Measurements from ENCODE around the gene YWHAE. TPM values are rescaled to one million over a fixed set of nuclear protein-coding genes. Genes with fewer than 3 reads are reported as not detected.
"Not testable (repeated sequence)": the region's sequence is repeated elsewhere in the genome, so short reads cannot be mapped to it uniquely, and the experiment has no call there.

YWHAE gene
- total RNA-seq, 2 experiments from 2014 or later = 564 to 609 TPM

- ChIA-PET CTCF (no interaction called here), POLR2A (no interaction called here)
These were observed 87.7 kb downstream of the YWHAE start for GRCh38 chr17:1312261-1312870.

- CTCF ChIA-PET, POLR2A ChIA-PET: not testable (repeated sequence)
These were observed 92.2 kb downstream of the YWHAE start for GRCh38 chr17:1307829-1308228.

DNA sequence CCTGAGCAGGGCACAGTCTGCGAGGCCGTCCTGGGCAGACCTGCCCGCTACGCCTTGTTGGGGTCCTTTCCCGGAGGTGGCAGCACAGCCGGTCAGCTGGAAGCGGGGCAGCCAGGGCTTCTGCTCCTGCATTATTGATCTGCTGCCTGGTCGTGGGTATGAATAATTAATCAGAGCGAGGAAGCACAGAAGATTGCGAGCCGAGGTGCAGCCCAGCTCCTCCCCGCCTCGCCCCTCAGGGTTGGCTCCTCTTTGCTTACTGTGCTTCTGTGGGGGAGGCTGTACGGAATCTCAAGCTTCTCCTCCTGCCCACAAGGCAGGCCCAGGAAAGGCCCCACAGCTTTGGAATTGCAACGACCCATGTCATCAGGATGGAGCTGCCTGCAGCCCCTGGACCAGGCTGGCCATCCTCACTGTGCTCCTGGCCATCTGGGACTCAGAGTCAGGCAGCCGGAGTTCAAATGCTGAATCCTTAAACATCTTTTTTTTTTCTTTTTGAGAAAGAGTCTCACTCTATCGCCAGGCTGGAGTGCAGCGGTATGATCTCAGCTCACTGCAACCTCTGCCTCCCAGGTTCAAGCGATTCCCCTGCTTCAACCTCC, 95.0 kb downstream of the YWHAE start:
- CTCF ChIA-PET = interaction anchor here (0.5 kb wide), 1 partner anchor 207 kb away, joined by 4 read pairs; no protein-coding TSS in a partner anchor
- POLR2A ChIA-PET = no interaction called here

DNA sequence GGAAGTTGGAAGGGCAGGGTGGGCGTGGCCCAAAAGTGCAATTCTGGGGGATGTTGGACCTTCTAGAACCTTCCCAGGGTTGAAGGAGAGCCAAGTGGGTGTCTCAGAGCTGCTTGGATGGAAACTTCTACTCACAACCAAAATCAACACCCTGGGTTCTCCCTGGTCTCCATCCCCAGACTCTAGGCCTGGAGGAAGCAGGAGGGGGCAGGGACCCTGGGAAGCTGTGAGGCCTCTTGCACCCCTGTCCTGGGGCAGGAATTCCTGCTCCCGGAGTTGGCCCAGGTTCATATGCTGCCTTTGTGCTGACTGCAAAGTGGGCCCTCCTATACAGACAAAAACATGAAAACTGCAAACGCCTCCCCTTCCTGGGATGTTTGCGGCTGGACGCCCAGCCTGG, 95.5 kb downstream of the YWHAE start:
- ChIA-PET POLR2A (no interaction called here), CTCF (interaction anchor here (0.5 kb wide), 1 partner anchor 207 kb away, joined by 4 read pairs; no protein-coding TSS in a partner anchor)

GRCh38 chr17:1302761-1303160, 97.3 kb downstream of the YWHAE start:
- POLR2A ChIA-PET = no interaction called here

GRCh38 chr17:1301546-1301945, 98.5 kb downstream of the YWHAE start:
- POLR2A ChIA-PET = no interaction called here
- CTCF ChIA-PET = no interaction called here

More at GRCh38 chr17:1302761-1303160, 97.3 kb downstream of the YWHAE start:
- CTCF ChIA-PET = interaction anchor here (0.6 kb wide), 1 partner anchor 39 kb away, joined by 4 read pairs; no protein-coding TSS in a partner anchor

- ChIA-PET POLR2A (no interaction called here), CTCF (no interaction called here)
These were observed 99.6 kb downstream of the YWHAE start for GRCh38 chr17:1300371-1300905.

- CTCF ChIA-PET = interaction anchor here (1.2 to 2.0 kb wide), 2 partner anchors 32 to 331 kb away, joined by 4 to 8 read pairs; no protein-coding TSS in a partner anchor
- POLR2A ChIA-PET = no interaction called here
These were observed 100.3 kb downstream of the YWHAE start for GRCh38 chr17:1299552-1300370.

- POLR2A ChIA-PET = no interaction called here
- CTCF ChIA-PET = interaction anchor here (1.1 to 2.0 kb wide), 4 partner anchors 21 to 332 kb away, joined by 3 to 8 read pairs (median 4); no protein-coding TSS in a partner anchor
These were observed 101.4 kb downstream of the YWHAE start for GRCh38 chr17:1298606-1299005.

Other genes with a start within 250 kb of the YWHAE start
- 10 to 100 TPM; 52.5 to 56.2 TPM for gene ABR, start 220.2 kb downstream of the YWHAE start, total RNA-seq
- not detected for gene BHLHA9, start 129.8 kb downstream of the YWHAE start, total RNA-seq
- not detected for gene TRARG1, start 120.6 kb downstream of the YWHAE start, total RNA-seq
- 10 to 100 TPM; 20.6 to 21.3 TPM for gene CRK, start 56.0 kb upstream of the YWHAE start, total RNA-seq
- gene MYO1C, start 92.5 kb upstream of the YWHAE start, total RNA-seq = 10 to 100 TPM; 30.4 to 31.4 TPM
- 10 to 100 TPM; 22.6 to 23.7 TPM for gene INPP5K, start 116.4 kb upstream of the YWHAE start, total RNA-seq
- 10 to 100 TPM; 73.7 to 80.7 TPM for gene PITPNA, start 162.6 kb upstream of the YWHAE start, total RNA-seq
- gene SLC43A2, start 228.6 kb upstream of the YWHAE start, total RNA-seq = 1 to 10 TPM; 5.2 to 6.1 TPM
- gene SCARF1, start 245.5 kb upstream of the YWHAE start, total RNA-seq = 1 to 10 TPM; 1.4 to 1.6 TPM
- 1 to 10 TPM; 3.7 to 4.9 TPM for gene RILP, start 249.6 kb upstream of the YWHAE start, total RNA-seq

Data from activated CD8-positive, alpha-beta memory T cell treated with anti-CD3 and anti-CD28 coated beads for 36 hours (primary cell).